Left colon (tissue), 2 donors: Measurements from ENCODE around the gene GLRA1. TPM values are rescaled to one million over a fixed set of nuclear protein-coding genes. Genes with fewer than 3 reads are reported as not detected.

Source experiments
- ATAC-seq: fragments of 200-7000 bp; cut with Tn5 transposase; one replicate; pipeline ENCODE4 v1.9.1; 2020; ENCODE audit warnings: mild to moderate bottlenecking, moderate library complexity
- DNase-seq, 2 donors: peaks; one replicate each; pipeline ENCODE4 v3.0.0-alpha.2; 2020
- intact Hi-C, 2 donors: fragments of 100-400 bp; cut with DNase I in 1 of 2; cut with micrococcal nuclease in 1 of 2; formaldehyde crosslinking; loops; one replicate each; pipeline versions ENCODE4 v1.11.2 to v1.14.0; 2022; cut with DNase I, micrococcal nuclease
- long read RNA-seq: library from polyadenylated mRNA; unstranded; transcript quantifications from one replicate; pipeline ENCODE4 v2.0.0, GENCODE V29; 2021
- total RNA-seq, 2 donors: library from RNA; stranded (reverse); fragmentation: NEBNext Ultra II Directional; extraction: Animal tissue kit (Norgen Biotek cat#: 25700); gene quantifications; one replicate each; pipeline ENCODE4 v1.2.1, GENCODE V29; 2021
- donor health status: DM: no; HTN: no; CAD: no.
- donor health status: DM: yes; HTN: yes; CAD: no.

GLRA1 gene
- total RNA-seq, result not detected
- long read RNA-seq, result 0 reads

DNA sequence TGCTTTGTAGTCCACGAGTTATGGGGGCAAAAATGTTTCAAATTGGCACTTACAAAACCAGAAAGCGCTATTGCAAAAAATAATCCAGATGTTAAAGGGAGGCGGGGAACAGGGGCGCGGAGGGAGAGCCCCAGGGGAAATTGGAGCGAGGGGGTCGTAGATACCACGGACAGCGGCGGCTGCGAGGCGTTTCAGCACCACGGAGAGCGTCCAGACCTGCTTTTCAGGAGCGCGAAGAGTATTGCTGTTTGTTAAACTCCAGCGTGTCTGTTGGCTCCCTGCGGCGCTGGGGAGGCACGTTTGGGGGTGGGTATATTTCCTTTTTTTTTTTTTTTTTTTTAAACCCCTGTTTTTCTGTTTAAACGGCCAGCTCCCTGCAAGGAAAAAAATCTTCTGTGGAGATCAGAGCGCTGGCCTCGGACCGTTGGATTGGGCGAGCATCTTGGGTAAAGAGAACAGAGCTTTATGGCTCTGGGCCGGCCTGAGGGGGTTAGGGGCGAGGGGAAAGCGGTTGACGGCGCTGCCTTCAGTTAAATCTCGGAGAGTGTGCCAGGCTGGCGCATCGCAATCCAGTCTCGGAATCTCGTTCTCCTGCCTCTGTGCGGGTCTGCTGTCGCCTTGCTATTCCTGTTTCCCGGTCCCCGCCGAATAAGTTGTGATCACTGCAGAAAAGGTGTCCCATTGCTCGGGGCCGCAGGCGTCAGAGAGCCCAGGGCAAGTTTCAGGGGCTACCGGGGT lies at the start of gene GLRA1:
GLRA1 (minus strand) TSS at position 288 of the 738 bp plus-strand sequence. CDS start 302 bp downstream, outside the sequence.
- intact Hi-C loops, result no loop called here
- ATAC-seq, result peak; percentile 58
- peak in 1 of 2 donors; percentile 57 for DNase-seq

DNA sequence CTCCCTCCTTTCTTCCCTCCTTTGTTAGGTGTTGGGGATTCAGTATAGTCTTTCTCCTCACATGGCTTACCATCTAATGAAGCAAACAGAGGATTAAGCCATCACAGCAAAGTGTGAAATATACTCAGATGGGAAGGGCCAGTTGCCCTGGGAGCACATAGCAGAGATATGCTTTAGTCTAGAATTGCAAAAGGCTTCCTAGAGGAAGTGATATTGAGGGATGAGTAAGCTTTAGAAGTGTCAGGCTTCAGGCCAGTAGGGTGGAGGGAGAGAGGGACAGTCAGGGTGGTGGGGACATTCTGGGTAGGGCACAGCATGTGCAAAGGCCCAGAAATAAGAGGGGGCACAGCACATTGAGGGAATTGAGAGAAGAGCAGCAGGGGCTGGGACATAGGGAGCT lies 46.2 kb upstream of the GLRA1 start:
- ATAC-seq (no peak), DNase-seq (no peak)
- intact Hi-C loops, result no loop called here

DNA sequence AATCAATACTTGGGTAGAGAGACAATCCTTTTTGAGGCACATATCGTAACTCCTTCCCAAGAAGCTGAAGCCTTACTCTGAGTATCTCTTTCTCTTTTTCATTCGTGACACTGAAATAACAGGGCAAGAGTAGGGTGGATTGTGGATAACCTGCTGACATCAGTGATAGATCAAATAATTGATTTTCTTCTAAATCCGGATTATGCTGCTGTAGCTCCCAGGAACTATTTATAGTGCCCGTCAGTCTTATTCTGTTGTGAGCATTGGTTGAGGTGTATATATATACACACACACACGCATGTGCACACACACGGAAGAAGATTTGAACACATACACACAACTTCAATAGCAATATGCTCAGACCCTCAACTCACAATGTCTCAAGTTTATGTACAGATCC lies 43.2 kb upstream of the GLRA1 start:
- intact Hi-C loops, result no loop called here
- no peak for ATAC-seq

DNA sequence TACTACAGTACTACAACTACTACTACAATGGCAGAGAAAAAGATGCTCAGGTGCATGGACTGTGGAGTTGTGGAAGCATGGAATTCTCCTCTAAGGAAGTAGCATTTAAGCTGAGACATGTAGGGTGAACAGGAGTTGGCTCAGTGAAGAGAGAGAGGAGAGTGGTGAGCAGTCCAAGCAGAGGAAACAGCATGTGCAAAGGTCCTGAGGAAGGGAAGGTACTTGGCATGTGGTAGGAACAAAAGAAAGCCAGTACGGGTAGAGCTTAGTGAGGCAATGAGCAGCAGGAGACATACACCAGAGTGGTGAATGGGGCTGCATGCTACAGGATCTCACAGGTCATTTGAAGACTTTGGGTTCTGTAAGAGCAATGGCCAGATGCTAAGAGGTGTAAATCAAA lies 41.4 kb upstream of the GLRA1 start:
- DNase-seq (no peak), ATAC-seq (no peak)
- intact Hi-C loops, result no loop called here

More for the DNA sequence above, 43.2 kb upstream of the GLRA1 start:
- DNase-seq, result no peak

DNA sequence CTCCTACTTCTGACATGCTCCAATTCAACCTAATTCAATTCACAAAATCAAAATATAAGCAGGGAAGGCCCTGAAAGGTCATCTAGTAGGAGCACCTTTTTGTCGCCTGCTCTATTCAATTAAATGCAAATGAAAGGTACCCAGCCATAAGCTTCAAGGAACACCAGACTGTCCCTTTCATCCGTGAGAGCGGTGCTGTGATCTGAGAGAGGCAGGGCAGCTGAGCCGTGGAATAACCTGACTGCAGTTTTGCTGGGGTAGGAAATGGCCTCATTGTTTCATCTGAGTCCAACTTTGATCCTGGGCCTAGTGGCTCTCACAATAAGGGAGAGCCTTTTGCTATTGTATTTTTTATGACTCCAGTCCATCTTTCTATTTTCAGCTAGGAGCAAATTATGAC lies 39.8 kb upstream of the GLRA1 start:
- DNase-seq (no peak), ATAC-seq (no peak)
- intact Hi-C loops, result no loop called here

DNA sequence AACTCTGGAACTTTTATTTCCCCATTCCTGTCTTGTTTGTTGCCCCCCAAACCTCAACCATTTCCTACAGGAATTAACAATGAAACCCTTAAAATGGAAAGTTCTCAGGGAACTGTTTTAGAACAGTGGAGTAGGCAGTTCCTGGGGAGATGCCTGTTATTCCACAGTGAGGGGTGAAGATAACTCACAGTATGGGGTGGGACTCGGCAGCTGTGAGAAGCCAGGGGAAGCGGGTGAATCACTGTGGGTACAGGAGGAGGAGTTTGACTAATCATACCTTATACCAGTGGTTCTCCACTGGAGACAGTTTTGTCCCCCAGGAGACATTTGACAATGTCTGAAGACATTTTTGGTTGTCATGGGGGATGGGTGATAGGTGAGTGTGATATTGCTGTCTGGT lies 36.9 kb upstream of the GLRA1 start:
- ATAC-seq (no peak), DNase-seq (no peak)
- intact Hi-C loops, result no loop called here

DNA sequence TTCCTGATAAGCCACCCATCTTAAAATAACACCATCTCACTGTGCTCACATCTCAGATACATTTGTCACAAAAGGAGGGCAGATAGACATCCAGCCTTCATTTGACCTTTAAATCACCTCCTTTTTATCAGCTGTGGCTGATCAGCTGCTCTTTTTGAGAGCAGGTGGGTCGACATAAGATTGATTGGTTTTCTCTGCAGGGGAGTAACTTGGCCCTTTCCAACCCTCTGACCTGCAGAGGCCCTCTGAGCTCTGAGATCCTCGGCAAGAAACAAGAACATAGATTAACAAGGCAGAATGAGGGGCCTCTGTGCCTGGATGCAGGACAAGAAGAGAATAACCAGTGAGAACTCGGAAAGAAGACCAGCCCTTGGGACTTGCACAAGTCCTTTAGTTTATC lies 33.5 kb upstream of the GLRA1 start:
- DNase-seq, result no peak
- no peak for ATAC-seq
- intact Hi-C loops, result no loop called here

DNA sequence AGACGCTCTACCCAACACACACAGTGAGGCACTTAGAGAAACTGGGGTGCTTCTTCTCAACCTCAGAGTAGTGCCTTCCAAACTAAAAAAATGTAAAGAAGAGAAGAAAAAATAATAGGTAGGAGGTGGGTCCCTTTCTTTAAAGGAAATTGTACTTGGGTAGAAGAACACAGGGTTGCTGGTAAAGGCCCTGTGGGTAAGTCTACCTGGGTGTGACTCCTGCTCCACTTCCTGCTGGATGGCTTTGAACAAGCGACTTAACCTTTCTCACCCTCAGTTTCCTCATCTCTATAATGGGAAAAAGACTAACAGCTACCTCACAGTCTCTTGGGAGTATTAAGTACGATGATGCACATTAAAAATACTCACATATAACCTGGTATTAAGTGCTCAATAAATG lies 32.1 kb upstream of the GLRA1 start:
- intact Hi-C loops, result no loop called here
- no peak for DNase-seq
- ATAC-seq, result no peak

DNA sequence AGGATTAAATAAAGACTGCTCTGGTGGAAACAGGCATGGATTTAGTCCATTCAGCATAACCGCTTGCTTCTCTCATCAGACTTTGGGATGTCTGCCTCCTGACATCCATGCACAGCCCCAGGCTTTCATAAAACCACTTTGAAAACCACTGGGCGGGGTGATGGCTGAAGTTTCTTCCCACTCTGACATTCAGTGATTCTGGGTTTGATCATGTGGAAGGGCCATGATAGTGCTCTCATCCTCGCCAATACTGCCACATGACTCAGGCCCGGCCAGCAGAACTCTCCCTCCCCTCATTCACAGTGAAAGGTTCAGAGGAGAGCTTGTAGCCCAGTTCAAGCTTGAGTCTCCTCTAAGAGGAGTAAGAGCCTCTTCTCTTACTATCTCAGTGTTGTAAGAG lies 29.6 kb upstream of the GLRA1 start:
- ATAC-seq (no peak), DNase-seq (no peak)
- intact Hi-C loops, result no loop called here

DNA sequence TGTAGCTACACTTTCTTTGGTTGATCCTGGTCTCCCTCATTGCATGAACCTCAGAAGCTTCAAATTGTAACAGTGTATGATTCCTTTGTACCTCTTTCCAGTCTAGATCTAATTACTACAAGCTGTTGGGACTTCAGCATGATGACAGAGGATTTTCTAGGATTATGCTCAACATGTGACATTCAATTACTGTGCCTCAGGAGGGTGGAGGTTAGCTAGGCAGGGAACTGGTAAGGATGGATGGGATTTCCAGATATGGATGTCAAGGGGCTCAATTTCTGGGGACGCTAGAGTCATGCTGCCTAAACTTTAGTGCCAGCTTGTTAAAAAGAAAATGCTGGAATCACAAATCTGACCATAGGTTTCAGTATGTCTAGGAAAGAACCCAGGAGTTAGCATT lies 29.2 kb upstream of the GLRA1 start:
- ATAC-seq, result no peak
- DNase-seq, result no peak
- intact Hi-C loops, result no loop called here

DNA sequence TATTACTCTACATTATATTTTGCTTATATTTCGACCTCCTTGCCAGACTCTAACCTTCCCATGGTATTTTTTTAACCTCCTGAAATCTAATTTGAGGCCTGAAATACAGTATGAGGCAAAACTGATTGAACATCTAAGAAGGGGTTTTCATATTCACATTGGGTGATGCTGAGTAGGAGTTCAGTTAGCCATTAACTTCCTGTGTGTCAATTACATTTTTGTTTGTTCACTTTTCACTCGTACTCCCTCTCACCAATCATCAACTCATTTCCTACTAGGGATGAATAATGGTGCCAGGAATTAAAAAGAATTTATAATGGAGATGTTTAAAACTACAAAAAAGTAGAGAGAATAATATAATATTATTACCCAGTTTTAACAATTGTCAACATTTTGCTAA lies 27.6 kb upstream of the GLRA1 start:
- DNase-seq (no peak), ATAC-seq (no peak)
- intact Hi-C loops, result no loop called here

DNA sequence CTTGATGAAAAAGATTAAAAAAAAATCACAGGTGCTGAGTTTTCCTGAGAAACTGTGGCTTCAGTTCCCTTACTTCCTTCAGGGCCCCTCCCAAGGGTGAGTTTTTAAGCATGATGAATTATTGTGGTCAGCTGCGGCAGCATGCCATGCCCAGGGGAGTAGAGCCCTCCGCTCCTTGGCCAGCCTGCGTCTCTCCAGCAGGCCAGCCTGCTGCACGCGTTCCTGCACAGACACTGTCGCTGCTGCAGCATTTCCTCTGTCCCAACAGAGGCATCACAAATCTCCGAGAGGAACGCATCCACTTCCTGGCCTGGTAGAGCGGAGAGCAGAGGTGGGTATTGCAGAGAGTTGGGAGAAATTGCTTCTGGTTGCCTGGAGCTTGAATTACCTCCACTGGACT lies 26.1 kb upstream of the GLRA1 start:
- no peak for ATAC-seq
- DNase-seq, result no peak
- intact Hi-C loops, result no loop called here

DNA sequence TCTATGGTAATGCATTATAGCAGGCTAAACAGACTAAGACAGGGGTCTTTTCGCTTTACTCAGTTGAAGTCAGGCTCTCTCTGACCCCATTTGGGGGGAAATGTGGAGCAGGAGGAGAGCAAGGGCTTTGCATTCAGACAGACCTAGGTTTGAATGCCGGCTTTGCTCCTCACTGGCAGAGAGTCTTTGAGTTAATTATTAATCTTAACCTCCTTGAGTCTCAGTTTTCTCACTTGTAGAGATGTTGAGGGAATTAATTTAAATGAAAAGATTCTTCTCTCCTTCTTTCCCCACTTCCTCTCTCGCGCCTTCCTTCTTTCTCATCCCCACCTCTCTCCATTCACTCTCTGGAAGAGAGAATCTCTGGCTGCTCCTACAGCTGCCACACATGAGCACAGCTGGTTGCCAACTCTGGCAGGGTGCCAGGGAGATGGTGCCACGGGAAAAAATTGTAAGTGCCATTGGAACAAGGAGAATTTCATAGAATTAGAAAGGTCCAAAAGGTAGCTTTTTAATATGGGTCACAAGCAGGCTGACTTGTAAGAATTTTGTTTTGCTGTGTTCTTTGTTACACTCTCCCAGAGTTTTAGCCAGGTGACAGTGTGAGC lies 25.2 kb upstream of the GLRA1 start:
- ATAC-seq, result no peak
- intact Hi-C loops, result no loop called here
- no peak for DNase-seq

DNA sequence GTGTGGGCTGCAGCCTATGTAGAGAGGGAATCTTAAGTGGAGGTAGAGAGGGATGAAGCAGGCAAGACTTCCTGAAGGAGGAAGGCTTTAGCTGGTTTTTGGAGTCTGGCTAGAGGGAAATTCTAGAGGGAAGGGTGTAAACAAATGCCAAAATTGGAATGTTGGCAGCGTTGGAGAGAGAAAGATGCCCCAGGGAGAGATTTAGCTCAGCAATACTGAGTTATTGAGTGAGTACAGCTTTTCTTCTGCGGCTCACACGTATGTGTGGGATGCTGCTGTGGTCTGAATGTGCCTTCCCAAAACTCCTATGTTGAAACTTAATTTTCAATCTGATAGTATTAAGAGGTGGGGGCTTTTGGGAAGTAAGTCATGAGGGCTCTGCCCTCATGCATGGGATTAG lies 24.5 kb upstream of the GLRA1 start:
- intact Hi-C loops, result no loop called here
- no peak for DNase-seq
- ATAC-seq, result no peak

DNA sequence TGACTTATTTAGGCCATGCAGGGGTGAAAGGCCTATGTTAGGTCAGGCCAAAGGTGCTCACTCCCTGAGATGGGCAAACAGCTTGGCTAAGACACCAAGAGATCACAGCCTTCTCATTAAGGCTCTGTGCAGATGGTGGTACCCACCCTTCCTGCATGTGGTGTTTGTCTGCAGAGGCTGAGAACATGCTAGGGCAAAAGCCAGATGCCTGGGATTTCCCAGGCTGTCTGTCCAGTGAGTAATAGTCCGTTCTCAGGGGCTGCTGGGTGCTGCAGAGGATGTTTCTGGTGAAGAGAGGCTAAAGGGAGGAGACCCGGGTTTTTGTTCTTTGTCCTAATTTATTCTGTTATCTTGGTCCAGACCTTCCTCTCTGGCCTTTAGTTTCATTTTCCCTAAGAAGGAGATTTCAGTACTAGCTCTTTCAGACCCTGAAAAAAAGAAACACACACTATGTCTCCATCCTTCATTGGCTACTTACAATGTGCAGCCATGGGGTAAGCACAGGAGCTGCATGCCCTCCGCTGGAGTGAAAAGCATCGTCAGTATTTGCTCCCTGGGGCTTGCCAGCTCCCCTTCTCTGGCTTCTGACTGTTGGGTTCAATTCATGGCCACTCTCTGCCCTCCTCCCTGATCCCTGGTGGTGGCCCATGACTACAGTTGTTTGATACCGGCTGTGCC lies 23.4 kb upstream of the GLRA1 start:
- intact Hi-C loops, result no loop called here
- no peak for ATAC-seq
- no peak for DNase-seq

DNA sequence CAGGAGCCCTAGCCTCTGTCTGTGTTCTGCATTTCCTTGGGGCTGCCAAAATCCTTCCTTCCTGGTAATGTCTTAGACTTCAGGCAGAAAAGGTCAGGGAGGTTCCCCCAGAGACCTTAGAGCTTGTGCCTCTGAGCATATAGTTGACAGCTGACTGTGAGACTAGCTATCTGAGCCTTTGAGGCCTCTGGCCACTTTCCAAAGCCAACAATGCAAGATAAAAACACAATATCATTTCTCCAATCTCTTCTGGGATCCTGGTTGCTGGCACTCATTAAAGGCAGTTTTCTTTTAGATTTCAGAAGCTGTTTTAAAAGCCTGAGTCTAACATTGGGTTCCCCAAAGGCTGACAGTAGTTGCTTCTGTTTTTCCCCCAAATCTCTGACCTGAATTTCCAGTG lies 13.2 kb upstream of the GLRA1 start:
- intact Hi-C loops, result no loop called here
- ATAC-seq, result no peak

DNA sequence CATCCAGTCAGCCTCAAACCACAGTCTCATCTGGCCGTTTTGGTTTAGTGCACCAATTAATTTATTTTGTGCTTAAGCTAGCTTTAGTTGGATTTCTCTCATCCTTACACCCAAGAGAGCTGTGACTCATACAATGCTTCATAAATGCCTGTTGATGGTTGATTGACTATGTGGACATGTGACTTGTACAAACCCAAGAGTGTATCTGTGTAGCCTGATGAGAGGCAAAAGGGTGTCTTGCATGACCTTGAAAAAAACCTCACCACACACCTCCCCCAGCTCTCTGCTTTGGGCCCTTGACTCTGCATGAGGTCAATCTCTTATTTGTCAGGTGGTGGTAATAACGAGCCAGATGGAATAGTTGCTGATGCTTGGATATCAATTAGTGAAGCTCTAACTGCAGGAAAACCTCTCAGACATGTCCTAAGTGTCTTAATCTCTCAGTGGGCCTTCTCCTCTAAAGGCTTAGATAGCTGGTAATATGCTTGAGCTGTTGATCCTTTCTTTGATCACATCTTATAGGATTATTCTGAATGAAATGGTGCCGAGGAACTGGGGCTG lies 10.6 kb upstream of the GLRA1 start:
- DNase-seq (no peak), ATAC-seq (no peak)
- intact Hi-C loops, result no loop called here

More for the DNA sequence above, 13.2 kb upstream of the GLRA1 start:
- no peak for DNase-seq

DNA sequence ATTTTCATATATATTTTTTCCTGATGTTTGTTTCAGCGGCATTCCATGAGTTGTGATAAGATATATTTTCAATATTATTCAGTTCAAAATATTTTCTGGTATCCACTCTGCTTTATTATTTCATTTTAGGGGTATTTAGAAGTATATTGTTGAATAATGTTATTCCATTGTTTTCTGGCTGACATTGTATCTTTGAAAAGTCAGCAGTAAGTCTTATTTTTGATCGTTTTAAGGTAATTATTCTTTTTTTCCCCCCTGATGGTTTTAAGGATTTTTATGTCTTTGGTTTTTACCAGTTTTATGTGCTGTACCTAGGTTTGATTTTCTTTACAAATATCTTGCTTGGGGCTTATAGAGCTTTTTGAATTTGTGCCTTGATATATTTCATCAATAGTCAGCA lies 6.6 kb upstream of the GLRA1 start:
- DNase-seq (no peak), ATAC-seq (no peak)
- intact Hi-C loops, result no loop called here

DNA sequence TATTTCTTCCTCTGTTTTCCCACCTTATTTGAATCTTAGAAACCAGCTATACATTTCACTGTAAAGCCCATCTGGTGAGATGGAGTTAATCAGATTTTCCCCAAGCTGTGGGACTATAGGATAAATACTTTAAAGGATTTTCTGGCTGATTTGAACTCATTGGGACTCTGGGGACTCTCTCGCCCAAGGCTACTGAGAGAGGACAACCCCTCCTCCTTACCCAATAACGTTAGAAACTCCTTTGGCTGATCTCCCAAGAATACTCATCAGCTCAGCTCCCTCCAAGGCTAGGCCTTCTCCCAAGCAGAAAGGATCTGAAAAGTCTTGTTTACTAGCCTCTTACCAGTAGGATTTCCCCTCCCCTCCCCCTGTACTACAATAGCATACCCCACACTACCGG lies 1.5 kb upstream of the GLRA1 start:
- no peak for ATAC-seq
- intact Hi-C loops, result no loop called here
- no peak for DNase-seq

DNA sequence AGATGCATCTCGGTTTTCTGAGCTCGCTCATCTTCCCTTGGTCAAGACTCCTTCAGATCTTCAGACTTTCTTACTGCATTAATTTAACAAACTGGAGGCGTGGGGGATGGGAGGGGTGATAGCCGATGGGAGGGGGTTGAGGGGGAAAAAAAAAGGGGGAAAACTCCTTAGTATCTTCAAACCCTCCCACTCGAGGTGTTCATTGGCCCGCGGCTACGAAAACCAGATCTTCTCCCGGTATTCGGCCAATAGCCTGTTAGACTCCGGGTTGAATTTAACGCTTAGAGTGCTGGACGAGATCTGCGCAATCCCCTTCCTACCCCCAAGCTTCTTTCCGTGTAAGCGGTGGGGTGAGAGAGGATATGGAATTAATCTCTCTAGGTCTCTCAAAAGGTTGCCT lies 689 bp upstream of the GLRA1 start:
- ATAC-seq (no peak), DNase-seq (no peak)
- intact Hi-C loops, result no loop called here
